K562 (cell line): ENCODE measurements around the gene POLR3GL. TPM values are rescaled to one million over a fixed set of nuclear protein-coding genes. Genes with fewer than 3 reads are reported as not detected.

ENCODE experiments used
- ATAC-seq: fragments of 200-7000 bp; cut with Tn5 transposase; 3 replicates; pipeline ENCODE4 v1.9.1; 2020; ENCODE audit warnings: moderate library complexity
- BruUV-seq: library from RNA; stranded (reverse); fragments of 400-500 nt; replicated peaks from 2 replicates; lab custom pipeline; 2021; lab: Mats Ljungman, UMichigan
- CTCF ChIA-PET: fragments of 300-600 bp; formaldehyde crosslinking; extraction: SDS; loops from one replicate; lab custom pipeline; 2021; ENCODE audit warnings: low intra/inter-chr PET ratio; lab: Yijun Ruan, JAX
- POLR2A ChIA-PET: fragments of 300-600, 350-650 bp; sonication (Branson Sonifier 250); formaldehyde crosslinking; extraction: SDS; loops from one replicate; lab custom pipeline; 2021; ENCODE audit warnings: antibody characterized with exemption, inconsistent platforms; lab: Yijun Ruan, JAX
- DNase-seq, 4 experiments: peaks; one replicate each; pipeline versions ENCODE4 v3.0.0 to v3.0.0-alpha.2; 2011 to 2018; ENCODE audit warnings: low spot score in 3 of 4, mixed read lengths in 3 of 4; ENCODE audit errors: extremely low read depth in 1 of 4
- FAIRE-seq: peaks from 2 replicates; lab custom pipeline; 2011; peaks lifted over from hg19 to GRCh38; lab: Jason Lieb, UNC
- H2AFZ ChIP-seq: 2 replicates; pipeline ENCODE4 v1.6.0; 2011; ENCODE audit warnings: low read depth, low read length, control low read depth, inconsistent platforms
- H3K27ac ChIP-seq: fragments of 200-600 bp; 3 replicates; pipeline ENCODE4 v1.8.0; 2011; ENCODE audit warnings: low read depth, mild to moderate bottlenecking, control low read depth, inconsistent platforms, low read length, moderate library complexity, mixed read lengths; ENCODE audit errors: extremely low read depth
- H3K27me3 ChIP-seq, 2 experiments: fragments of 300-600 bp in 1 of 2; 2 replicates in 1 of 2; 3 replicates in 1 of 2; pipeline versions ENCODE4 v1.6.0 to v1.8.0; 2011; ENCODE audit warnings: inconsistent platforms in 2 of 2, low read length in 2 of 2, mild to moderate bottlenecking in 1 of 2, mixed read lengths in 1 of 2, moderate library complexity in 1 of 2; ENCODE audit not compliant: control insufficient read depth in 2 of 2, insufficient read depth in 2 of 2
- H3K36me3 ChIP-seq: fragments of 300-600 bp; 3 replicates; pipeline ENCODE4 v1.8.0; 2011; ENCODE audit warnings: mild to moderate bottlenecking, low read length, inconsistent platforms; ENCODE audit not compliant: control insufficient read depth, insufficient read depth
- H3K4me1 ChIP-seq, 2 experiments: fragments of 200-600 bp in 1 of 2; replicated peaks in 1 of 2; 2 replicates in 1 of 2; 3 replicates in 1 of 2; pipeline versions ENCODE4 v1.5.1 to v1.8.0; 2011; ENCODE audit warnings: inconsistent platforms in 2 of 2, low read length in 2 of 2, mild to moderate bottlenecking in 1 of 2, mixed read lengths in 1 of 2, moderate library complexity in 1 of 2; ENCODE audit not compliant: control insufficient read depth in 2 of 2, insufficient read depth in 2 of 2
- H3K4me2 ChIP-seq: 2 replicates; pipeline ENCODE4 v1.6.1; 2011; ENCODE audit warnings: low read length, control low read depth, inconsistent platforms, mixed read lengths; ENCODE audit not compliant: insufficient read depth
- H3K4me3 ChIP-seq: fragments of 200-600 bp; sonication (generic), shearing (Covaris generic); 2 replicates; pipeline ENCODE4 v1.5.1; 2016; ENCODE audit warnings: control low read depth, inconsistent platforms
- H3K79me2 ChIP-seq: fragments of 200-600 bp; 3 replicates; pipeline ENCODE4 v1.8.0; 2011; ENCODE audit warnings: low read length, inconsistent platforms; ENCODE audit not compliant: control insufficient read depth, insufficient read depth
- H3K9ac ChIP-seq, 2 experiments: 2 replicates each; pipeline versions ENCODE4 v1.6.0 to v1.6.1; 2011; ENCODE audit warnings: low read depth in 2 of 2, low read length in 2 of 2, control low read depth in 1 of 2, inconsistent platforms in 1 of 2, mild to moderate bottlenecking in 1 of 2, mixed read lengths in 1 of 2; ENCODE audit not compliant: insufficient read depth in 1 of 2
- H3K9me1 ChIP-seq: one replicate; pipeline ENCODE4 v1.6.0; 2011; ENCODE audit warnings: inconsistent platforms, mild to moderate bottlenecking, low read length, moderate library complexity; ENCODE audit not compliant: control insufficient read depth, insufficient read depth
- H3K9me3 ChIP-seq: replicated peaks from 2 replicates; pipeline ENCODE4 v1.5.1; 2011; ENCODE audit warnings: low read depth, low read length, inconsistent platforms; ENCODE audit not compliant: control insufficient read depth, insufficient read depth
- H4K20me1 ChIP-seq: replicated peaks from 2 replicates; pipeline ENCODE4 v1.6.1; 2011; ENCODE audit warnings: low read length, inconsistent platforms, mixed read lengths; ENCODE audit not compliant: control insufficient read depth, insufficient read depth
- HIVEP1 ChIP-seq: fragments of 250-450 bp; sonication (Bioruptor Pico); IDR thresholded peaks from 2 replicates; pipeline ENCODE4 v1.4.0; 2020; ENCODE audit warnings: mild to moderate bottlenecking
- HNRNPUL1 ChIP-seq: fragments of 200-400 bp; formaldehyde crosslinking; IDR thresholded peaks from 2 replicates; pipeline ENCODE4 v1.6.1; 2017; ENCODE audit warnings: low read length
- L3MBTL2 ChIP-seq: fragments of 450-650 bp; IDR thresholded peaks from 2 replicates; pipeline ENCODE4 v1.6.1; 2016; ENCODE audit warnings: mild to moderate bottlenecking, moderate library complexity
- MAFK ChIP-seq: IDR thresholded peaks from 2 replicates; pipeline ENCODE4 v1.6.1; 2011; ENCODE audit warnings: low read length, improper control_type of control experiment
- PHB ChIP-seq: fragments of 250-450 bp; sonication (Bioruptor Pico); IDR thresholded peaks from 2 replicates; pipeline ENCODE4 v1.5.0; 2021
- RFX5 ChIP-seq: IDR thresholded peaks from 2 replicates; pipeline ENCODE4 v1.6.1; 2011; ENCODE audit warnings: low read depth, mild to moderate bottlenecking, improper control_type of control experiment, low read length
- SIN3B ChIP-seq: fragments of 450-650 bp; IDR thresholded peaks from 2 replicates; pipeline ENCODE4 v1.6.1; 2017; ENCODE audit warnings: low read depth, mild to moderate bottlenecking, moderate library complexity
- SUPT5H ChIP-seq: fragments of 450-650 bp; IDR thresholded peaks from 2 replicates; pipeline ENCODE4 v1.6.1; 2016
- TARDBP ChIP-seq: fragments of 450-650 bp; IDR thresholded peaks from 2 replicates; pipeline ENCODE4 v1.6.1; 2016
- YY1 ChIP-seq, 3 experiments: IDR thresholded peaks; 2 replicates each; pipeline ENCODE4 v1.6.1; 2011; ENCODE audit warnings: low read length in 2 of 3, mild to moderate bottlenecking in 2 of 3, moderate library complexity in 2 of 3, borderline replicate concordance in 1 of 3, control low read depth in 1 of 3, low read depth in 1 of 3; ENCODE audit not compliant: insufficient read depth in 3 of 3, insufficient replicate concordance in 2 of 3, control insufficient read depth in 1 of 3, insufficient read length in 1 of 3; ENCODE audit errors: extremely low read depth in 1 of 3
- ZKSCAN3 ChIP-seq: fragments of 250-450 bp; sonication (Bioruptor Pico); IDR thresholded peaks from 2 replicates; pipeline ENCODE4 v1.4.0; 2020
- ZNF778 ChIP-seq: fragments of 450-650 bp; formaldehyde crosslinking; IDR thresholded peaks from 2 replicates; pipeline ENCODE4 v1.4.0; 2020; ENCODE audit warnings: mild to moderate bottlenecking, moderate library complexity
- WGBS: fragments of 100-300 bp; shearing (Covaris generic); methylation state at CpG from one replicate; pipeline ENCODE4 v1.1.6; 2016; ENCODE audit warnings: low coverage, mixed read lengths; ENCODE audit not compliant: insufficient coverage; ENCODE audit errors: missing lambda C conversion rate; 5-methylcytosine and 5-hydroxymethylcytosine counted together
- in situ Hi-C: fragments of 300-500 bp; cut with MboI; formaldehyde crosslinking; loops from 4 replicates; pipeline ENCODE4 v1.15.0; 2018; ENCODE audit warnings: inconsistent platforms, mixed read lengths
- intact Hi-C: fragments of 100-400 bp; cut with micrococcal nuclease; formaldehyde crosslinking; loops from 2 replicates; pipeline ENCODE4 v1.14.2; 2022
- polyA plus RNA-seq, 8 experiments: library from polyadenylated mRNA; depleted of rRNA in 4 of 8; stranded (reverse) in 5 of 8; unstranded in 3 of 8; fragments of >200 nt; fragmentation: Nextera tagmentation in 2 of 8; fragmentation: Illumina TruSeq in 1 of 8; extraction: Ambion mirVana in 2 of 8; extraction: Trizol in 1 of 8; gene quantifications; 2 replicates each; pipeline versions ENCODE4 v1.2.1 to v1.2.3, GENCODE V29; 2011 to 2014; ENCODE audit warnings: inconsistent platforms in 1 of 8, missing spikeins in 1 of 8
- total RNA-seq, 7 experiments: library from RNA; depleted of rRNA in 6 of 7; stranded (reverse); fragments of >200 nt in 6 of 7; fragmentation: Illumina TruSeq in 2 of 7; extraction: Trizol in 2 of 7; gene quantifications; 2 replicates each; pipeline versions ENCODE4 v1.2.1 to v1.2.3, GENCODE V29; 2011 to 2021; ENCODE audit warnings: low replicate concordance in 1 of 7
- TF ChIP-seq, protein P1 (sequence below): IDR thresholded peaks from 2 replicates; pipeline ENCODE4 v1.6.1; 2014; ENCODE audit warnings: antibody characterized with exemption
- TF ChIP-seq, protein P2 (sequence below): fragments of 450-650 bp; formaldehyde crosslinking; IDR thresholded peaks from 2 replicates; pipeline ENCODE4 v1.4.0; 2022; ENCODE audit warnings: missing genetic modification characterization
- TF ChIP-seq, protein P3 (sequence below): conservative IDR thresholded peaks from 2 replicates; pipeline ENCODE4 v1.6.1; 2011; ENCODE audit warnings: low read depth, mild to moderate bottlenecking, low read length; ENCODE audit not compliant: control insufficient read depth
- TF ChIP-seq, protein P4 (sequence below): sonication (generic); formaldehyde crosslinking; IDR thresholded peaks from 2 replicates; pipeline ENCODE4 v1.8.0; 2022; ENCODE audit warnings: mild to moderate bottlenecking, missing genetic modification reagents

POLR3GL gene
- total and polyA plus RNA-seq, 9 of the 15 experiments (the other 6 are each of a cell fraction or from before 2014, with no cell fraction given), result 14.6 to 48.4 (median 38.2) TPM

DNA sequence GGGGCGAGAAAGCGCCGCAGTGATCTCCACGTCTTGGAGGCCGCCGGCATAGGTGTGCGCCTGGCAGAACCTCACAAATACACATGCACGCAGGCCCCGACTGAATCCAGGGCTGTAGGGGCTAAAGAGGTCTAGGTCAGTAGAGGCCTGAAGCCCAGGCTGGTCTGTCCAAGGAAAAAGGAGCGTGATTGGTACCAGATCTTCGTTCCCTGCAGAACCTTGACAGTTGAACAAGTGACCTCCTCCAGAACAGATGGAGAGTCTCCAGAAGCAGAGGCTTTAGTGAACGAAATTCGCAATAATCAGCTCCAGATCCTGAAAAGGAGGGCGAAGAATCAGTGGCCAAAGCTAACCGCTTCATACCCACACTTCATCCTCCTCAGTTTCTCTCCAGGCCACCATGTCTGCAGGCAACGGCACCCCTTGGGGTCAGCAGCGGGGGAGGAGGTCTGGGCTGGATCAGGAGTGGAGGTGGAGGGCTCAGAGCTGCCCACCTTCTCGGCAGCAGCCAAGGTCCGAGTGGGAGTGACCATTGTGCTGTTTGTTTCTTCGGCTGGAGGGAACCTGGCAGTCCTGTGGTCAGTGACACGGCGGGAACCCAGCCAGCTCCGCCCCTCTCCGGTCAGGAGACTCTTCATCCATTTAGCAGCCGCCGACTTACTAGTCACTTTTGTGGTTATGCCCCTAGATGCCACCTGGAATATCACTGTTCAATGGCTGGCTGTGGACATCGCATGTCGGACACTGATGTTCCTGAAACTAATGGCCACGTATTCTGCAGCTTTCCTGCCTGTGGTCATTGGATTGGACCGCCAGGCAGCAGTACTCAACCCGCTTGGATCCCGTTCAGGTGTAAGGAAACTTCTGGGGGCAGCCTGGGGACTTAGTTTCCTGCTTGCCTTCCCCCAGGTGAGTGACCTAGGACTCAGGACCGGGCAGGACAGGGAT, 45.2 kb upstream of the POLR3GL start:
- Histone ChIP-seq H3K79me2 (peaks cover 8% of the 10 kb centered on the region), H3K9me1 (no peaks in the 10 kb centered on the region), H3K9ac (peak overlapping the region; percentile 85 to 90), H2AFZ (peak overlapping the region; percentile 98), H3K4me1 (peaks cover 7 to 23% of the 10 kb centered on the region in 2 experiments; a peak in 4 of 5 replicates), H4K20me1 (no peaks in the 10 kb centered on the region), H3K4me3 (peak overlapping the region; percentile 63), H3K36me3 (peaks cover 28% of the 10 kb centered on the region; the same call in 2 of the 3 replicates), H3K27ac (peak overlapping the region; percentile 96), H3K9me3 (no peaks in the 10 kb centered on the region), H3K4me2 (peak overlapping the region; percentile 93), H3K27me3 (no peaks in the 10 kb centered on the region)
- ATAC-seq, result peak; percentile 93
- intact Hi-C loops, result no loop called here
- BruUV-seq, result TSS peak; percentile 76
- ChIA-PET POLR2A (interaction anchor here (0.6 to 2.3 kb wide), 12 partner anchors 8 to 139 kb away, joined by 3 to 18 read pairs (median 4); partner anchors contain the start of genes ANKRD34A, NUDT17, POLR3GL and RBM8A), CTCF (interaction anchor here (0.7 kb wide), 1 partner anchor 94 kb away, joined by 3 read pairs; no protein-coding TSS in a partner anchor)
- DNase-seq, result peak; percentile 57 to 82 (median 67)
- in situ Hi-C loops, result no loop called here
- FAIRE-seq, result peak; percentile 49
- 2% methylated on average over 33 of the region's 33 CpGs for WGBS
- TF ChIP-seq, protein P1, sequence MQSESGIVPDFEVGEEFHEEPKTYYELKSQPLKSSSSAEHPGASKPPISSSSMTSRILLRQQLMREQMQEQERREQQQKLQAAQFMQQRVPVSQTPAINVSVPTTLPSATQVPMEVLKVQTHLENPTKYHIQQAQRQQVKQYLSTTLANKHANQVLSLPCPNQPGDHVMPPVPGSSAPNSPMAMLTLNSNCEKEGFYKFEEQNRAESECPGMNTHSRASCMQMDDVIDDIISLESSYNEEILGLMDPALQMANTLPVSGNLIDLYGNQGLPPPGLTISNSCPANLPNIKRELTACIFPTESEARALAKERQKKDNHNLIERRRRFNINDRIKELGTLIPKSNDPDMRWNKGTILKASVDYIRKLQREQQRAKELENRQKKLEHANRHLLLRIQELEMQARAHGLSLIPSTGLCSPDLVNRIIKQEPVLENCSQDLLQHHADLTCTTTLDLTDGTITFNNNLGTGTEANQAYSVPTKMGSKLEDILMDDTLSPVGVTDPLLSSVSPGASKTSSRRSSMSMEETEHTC, result no peak
- TF ChIP-seq SUPT5H (0 out of 2 replicates have a peak, but pooled peaks have one; percentile 19), HNRNPUL1 (no peak), PHB (CRISPR knock-in tag) (no peak), L3MBTL2 (no peak; the same call in 1 of the 2 replicates), TARDBP (no peak), HIVEP1 (CRISPR knock-in tag) (no peak), ZNF778 (no peak), YY1 (IDR thresholded peaks at IDR 0.05; ENCODE audit: borderline replicate concordance in 1 of 3, control insufficient read depth in 1 of 3, extremely low read depth in 1 of 3, insufficient read depth in 3 of 3, insufficient read length in 1 of 3, insufficient replicate concordance in 2 of 3, low read depth in 1 of 3, low read length in 2 of 3) (peak in 1 of 3 experiments; percentile 47), RFX5 (no peak), ZKSCAN3 (CRISPR knock-in tag) (no peak), MAFK (no peak), SIN3B (no peak)
- TF ChIP-seq, protein P2, sequence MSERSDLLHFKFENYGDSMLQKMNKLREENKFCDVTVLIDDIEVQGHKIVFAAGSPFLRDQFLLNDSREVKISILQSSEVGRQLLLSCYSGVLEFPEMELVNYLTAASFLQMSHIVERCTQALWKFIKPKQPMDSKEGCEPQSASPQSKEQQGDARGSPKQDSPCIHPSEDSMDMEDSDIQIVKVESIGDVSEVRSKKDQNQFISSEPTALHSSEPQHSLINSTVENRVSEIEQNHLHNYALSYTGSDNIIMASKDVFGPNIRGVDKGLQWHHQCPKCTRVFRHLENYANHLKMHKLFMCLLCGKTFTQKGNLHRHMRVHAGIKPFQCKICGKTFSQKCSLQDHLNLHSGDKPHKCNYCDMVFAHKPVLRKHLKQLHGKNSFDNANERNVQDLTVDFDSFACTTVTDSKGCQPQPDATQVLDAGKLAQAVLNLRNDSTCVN (CRISPR knock-in tag), result no peak
- TF ChIP-seq, protein P3, sequence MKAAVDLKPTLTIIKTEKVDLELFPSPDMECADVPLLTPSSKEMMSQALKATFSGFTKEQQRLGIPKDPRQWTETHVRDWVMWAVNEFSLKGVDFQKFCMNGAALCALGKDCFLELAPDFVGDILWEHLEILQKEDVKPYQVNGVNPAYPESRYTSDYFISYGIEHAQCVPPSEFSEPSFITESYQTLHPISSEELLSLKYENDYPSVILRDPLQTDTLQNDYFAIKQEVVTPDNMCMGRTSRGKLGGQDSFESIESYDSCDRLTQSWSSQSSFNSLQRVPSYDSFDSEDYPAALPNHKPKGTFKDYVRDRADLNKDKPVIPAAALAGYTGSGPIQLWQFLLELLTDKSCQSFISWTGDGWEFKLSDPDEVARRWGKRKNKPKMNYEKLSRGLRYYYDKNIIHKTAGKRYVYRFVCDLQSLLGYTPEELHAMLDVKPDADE, result no peak
- TF ChIP-seq, protein P4, sequence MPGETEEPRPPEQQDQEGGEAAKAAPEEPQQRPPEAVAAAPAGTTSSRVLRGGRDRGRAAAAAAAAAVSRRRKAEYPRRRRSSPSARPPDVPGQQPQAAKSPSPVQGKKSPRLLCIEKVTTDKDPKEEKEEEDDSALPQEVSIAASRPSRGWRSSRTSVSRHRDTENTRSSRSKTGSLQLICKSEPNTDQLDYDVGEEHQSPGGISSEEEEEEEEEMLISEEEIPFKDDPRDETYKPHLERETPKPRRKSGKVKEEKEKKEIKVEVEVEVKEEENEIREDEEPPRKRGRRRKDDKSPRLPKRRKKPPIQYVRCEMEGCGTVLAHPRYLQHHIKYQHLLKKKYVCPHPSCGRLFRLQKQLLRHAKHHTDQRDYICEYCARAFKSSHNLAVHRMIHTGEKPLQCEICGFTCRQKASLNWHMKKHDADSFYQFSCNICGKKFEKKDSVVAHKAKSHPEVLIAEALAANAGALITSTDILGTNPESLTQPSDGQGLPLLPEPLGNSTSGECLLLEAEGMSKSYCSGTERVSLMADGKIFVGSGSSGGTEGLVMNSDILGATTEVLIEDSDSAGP, result no peak
